CD4-positive, alpha-beta T cell (primary cell): ENCODE data around the gene MDM1. TPM values are rescaled to one million over a fixed set of nuclear protein-coding genes. Genes with fewer than 3 reads are reported as not detected.
A peak's percentile ranks its signal among the peaks of the same experiment; 100 is the strongest.

Experiments
- ATAC-seq: fragments of 200-7000 bp; cut with Tn5 transposase; one replicate; pipeline ENCODE4 v1.10.0; 2022; ENCODE audit warnings: mild to moderate bottlenecking; ENCODE audit not compliant: poor library complexity
- CTCF ChIA-PET: fragments of 350-600 bp; sonication (Branson Sonifier 250); formaldehyde crosslinking; loops from one replicate; lab custom pipeline; 2021; ENCODE audit warnings: antibody characterized with exemption, inconsistent platforms; lab: Charles Lee
- POLR2A ChIA-PET: fragments of 350-600 bp; sonication (Branson Sonifier 250); formaldehyde crosslinking; loops from one replicate; lab custom pipeline; 2021; ENCODE audit warnings: antibody characterized with exemption, inconsistent platforms; lab: Charles Lee
- DNase-seq, 14 experiments: peaks; one replicate each; pipeline ENCODE4 v3.0.0-alpha.2; 2013 to 2020; ENCODE audit warnings: mixed read lengths in 2 of 14
- H3K27ac ChIP-seq, 2 donors: one replicate each; pipeline versions ENCODE4 v1.5.1 to v1.7.0; 2013; ENCODE audit warnings: low read length in 2 of 2, low read depth in 1 of 2, mild to moderate bottlenecking in 1 of 2
- H3K27me3 ChIP-seq, 2 experiments: 1 replicate in 1 of 2; 2 replicates in 1 of 2; pipeline versions ENCODE4 v1.6.1 to v1.7.0; 2013; ENCODE audit warnings: low read length in 2 of 2, control low read depth in 1 of 2, mild to moderate bottlenecking in 1 of 2, moderate library complexity in 1 of 2; ENCODE audit not compliant: insufficient read depth in 2 of 2, control insufficient read depth in 1 of 2
- H3K36me3 ChIP-seq: one replicate; pipeline ENCODE4 v1.6.1; 2013; ENCODE audit warnings: low read length, control low read depth; ENCODE audit not compliant: insufficient read depth
- H3K4me1 ChIP-seq: one replicate; pipeline ENCODE4 v1.6.1; 2013; ENCODE audit warnings: low read length, control low read depth; ENCODE audit not compliant: insufficient read depth
- H3K4me3 ChIP-seq: one replicate; pipeline ENCODE4 v1.5.1; 2013; ENCODE audit warnings: mild to moderate bottlenecking, low read length, moderate library complexity
- H3K9me3 ChIP-seq, 2 experiments: 1 replicate in 1 of 2; 2 replicates in 1 of 2; pipeline versions ENCODE4 v1.6.1 to v1.7.0; 2013; ENCODE audit warnings: low read length in 2 of 2, mild to moderate bottlenecking in 2 of 2, control low read depth in 1 of 2, moderate library complexity in 1 of 2; ENCODE audit not compliant: control insufficient read depth in 1 of 2, insufficient read depth in 1 of 2
- H3K27ac Mint-ChIP-seq: one replicate; pipeline ENCODE4 v1.8.0; 2020; ENCODE audit warnings: mixed read lengths
- H3K27me3 Mint-ChIP-seq: one replicate; pipeline ENCODE4 v1.8.0; 2021; ENCODE audit warnings: mixed read lengths
- H3K36me3 Mint-ChIP-seq: one replicate; pipeline ENCODE4 v1.8.0; 2021; ENCODE audit warnings: low read depth, mixed read lengths
- H3K4me1 Mint-ChIP-seq: one replicate; pipeline ENCODE4 v1.8.0; 2021; ENCODE audit warnings: low read depth, mixed read lengths
- H3K4me3 Mint-ChIP-seq: one replicate; pipeline ENCODE4 v1.8.0; 2020; ENCODE audit warnings: mild to moderate bottlenecking, mixed read lengths
- H3K9me3 Mint-ChIP-seq: one replicate; pipeline ENCODE4 v1.8.0; 2020; ENCODE audit warnings: mixed read lengths
- CTCF ChIP-seq: fragments of 200-600 bp; IDR thresholded peaks from one replicate; pipeline ENCODE4 v1.8.0; 2022; ENCODE audit warnings: antibody characterized with exemption, mild to moderate bottlenecking
- intact Hi-C, 2 experiments: fragments of 100-400 bp; cut with DNase I in 1 of 2; cut with micrococcal nuclease in 1 of 2; formaldehyde crosslinking; loops; one replicate each; pipeline versions ENCODE4 v1.15.1 to v1.9.0; 2023 to 2025; cut with DNase I, micrococcal nuclease
- total RNA-seq, 174 experiments: library from RNA in 2 of 174; stranded (reverse) in 2 of 174; gene quantifications; one replicate each; pipeline ENCODE4 v1.2.3 and lab custom pipeline; 2021 to 2026

MDM1 gene
- total RNA-seq, 2 experiments from 2014 or later: 11.0 to 11.6 TPM

- peak in 10 of 14 experiments; percentile 16 to 79 (median 24) for DNase-seq
- H3K27ac Mint-ChIP-seq: no peak overlapping the region
- H3K4me1 Mint-ChIP-seq: no peaks in the 10 kb centered on the region
- H3K36me3 Mint-ChIP-seq: peaks cover 15% of the 10 kb centered on the region
- H3K27me3 ChIP-seq: no peaks in the 10 kb centered on the region
- peak; percentile 86 for TF ChIP-seq CTCF
- ChIA-PET POLR2A (interaction anchor here (0.6 kb wide), 2 partner anchors 89 to 125 kb away, joined by 3 read pairs; no protein-coding TSS in a partner anchor), CTCF (interaction anchor here (1.1 to 4.4 kb wide), 3 partner anchors 91 to 277 kb away, joined by 3 to 26 read pairs (median 11); partner anchors contain the start of gene IL26)
- H3K27ac ChIP-seq: no peak overlapping the region
- ATAC-seq: no peak
- no peaks in the 10 kb centered on the region for H3K9me3 Mint-ChIP-seq
- H3K4me1 ChIP-seq: no peaks in the 10 kb centered on the region
- intact Hi-C loops: loop anchor here (1.0 to 10.0 kb wide), 6 partner anchors 80 to 960 kb away; no protein-coding TSS in a partner anchor
- H3K36me3 ChIP-seq: peaks cover 27% of the 10 kb centered on the region
- no peak overlapping the region for H3K4me3 ChIP-seq
- H3K4me3 Mint-ChIP-seq: no peak overlapping the region
- no peaks in the 10 kb centered on the region for H3K27me3 Mint-ChIP-seq
- no peaks in the 10 kb centered on the region for H3K9me3 ChIP-seq
Observed at GRCh38 chr12:68317047-68317667, 15.0 kb downstream of the MDM1 start.

DNA sequence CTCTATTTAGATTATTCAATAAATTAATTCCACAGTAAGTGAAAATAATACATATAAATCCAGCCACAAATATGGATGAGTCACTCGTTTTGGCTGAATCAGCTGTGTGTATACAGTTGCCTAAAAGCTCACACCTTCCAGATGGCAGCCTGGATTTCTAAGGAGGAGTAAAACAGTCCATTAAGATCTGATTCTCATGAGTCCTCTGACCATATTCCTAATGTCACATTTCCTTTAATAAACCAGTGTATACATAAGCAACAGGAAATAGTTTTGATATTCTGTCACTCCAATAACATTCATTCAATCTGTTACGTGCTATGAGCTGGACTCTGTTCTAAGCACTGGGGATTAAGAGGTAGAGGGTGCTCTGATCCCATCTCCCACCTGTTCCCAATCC is 21.8 kb downstream of the MDM1 start:
- Histone ChIP-seq H3K9me3 (no peaks in the 10 kb centered on the region), H3K4me1 (no peaks in the 10 kb centered on the region), H3K4me3 (no peak overlapping the region), H3K27ac (no peak overlapping the region), H3K36me3 (peaks cover 54% of the 10 kb centered on the region), H3K27me3 (no peaks in the 10 kb centered on the region)
- peaks cover 40% of the 10 kb centered on the region for H3K36me3 Mint-ChIP-seq
- intact Hi-C loops: loop anchor here in 1 of 2 experiments (10.0 kb wide), 1 partner anchor 196 kb away; no protein-coding TSS in a partner anchor
- ChIA-PET POLR2A (no interaction called here), CTCF (interaction anchor here (0.7 to 1.2 kb wide), 2 partner anchors 77 to 270 kb away, joined by 3 read pairs; no protein-coding TSS in a partner anchor)
- no peak for TF ChIP-seq CTCF
- no peaks in the 10 kb centered on the region for H3K9me3 Mint-ChIP-seq
- no peak overlapping the region for H3K4me3 Mint-ChIP-seq
- ATAC-seq (no peak), DNase-seq (no peak)
- H3K4me1 Mint-ChIP-seq: no peaks in the 10 kb centered on the region
- H3K27ac Mint-ChIP-seq: no peak overlapping the region
- H3K27me3 Mint-ChIP-seq: no peaks in the 10 kb centered on the region

GRCh38 chr12:68306564-68306963 is 25.6 kb downstream of the MDM1 start:
- no peak for TF ChIP-seq CTCF
- no peaks in the 10 kb centered on the region for H3K27me3 Mint-ChIP-seq
- H3K4me1 Mint-ChIP-seq: no peaks in the 10 kb centered on the region
- no peaks in the 10 kb centered on the region for H3K9me3 Mint-ChIP-seq
- peaks cover 32% of the 10 kb centered on the region for H3K36me3 ChIP-seq
- H3K4me3 ChIP-seq: no peak overlapping the region
- H3K27ac Mint-ChIP-seq: no peak overlapping the region
- peaks cover 60% of the 10 kb centered on the region for H3K36me3 Mint-ChIP-seq
- H3K9me3 ChIP-seq: no peaks in the 10 kb centered on the region
- H3K4me1 ChIP-seq: no peaks in the 10 kb centered on the region
- no peak overlapping the region for H3K27ac ChIP-seq
- ChIA-PET POLR2A (no interaction called here), CTCF (no interaction called here)
- no peaks in the 10 kb centered on the region for H3K27me3 ChIP-seq
- H3K4me3 Mint-ChIP-seq: no peak overlapping the region
- ATAC-seq: no peak
- no peak for DNase-seq
- intact Hi-C loops: no loop called here
